Activated B cell treated with CpG ODN at 0.5 μM for 24 hours (primary cell): ENCODE results near the gene RAB37. TPM values are rescaled to one million over a fixed set of nuclear protein-coding genes. Genes with fewer than 3 reads are reported as not detected.

Experiments used
- ATAC-seq: fragments of 200-7000 bp; cut with Tn5 transposase; one replicate; pipeline ENCODE4 v1.10.0; 2021; ENCODE audit warnings: low read depth, mild to moderate bottlenecking, moderate library complexity
- CTCF ChIA-PET: fragments of 350-600 bp; sonication (Branson Sonifier 250); formaldehyde crosslinking; loops from one replicate; lab custom pipeline; 2021; ENCODE audit warnings: antibody characterized with exemption; lab: Charles Lee
- POLR2A ChIA-PET: fragments of 350-600 bp; sonication (Branson Sonifier 250); formaldehyde crosslinking; loops from one replicate; lab custom pipeline; 2021; ENCODE audit warnings: antibody characterized with exemption; lab: Charles Lee
- DNase-seq: peaks from one replicate; pipeline ENCODE4 v3.0.0; 2022
- H3K27ac Mint-ChIP-seq: one replicate; pipeline ENCODE4 v1.8.0; 2020; ENCODE audit warnings: mixed read lengths
- H3K27me3 Mint-ChIP-seq: one replicate; pipeline ENCODE4 v1.8.0; 2021; ENCODE audit warnings: mixed read lengths
- H3K36me3 Mint-ChIP-seq: one replicate; pipeline ENCODE4 v1.8.0; 2021; ENCODE audit warnings: low read depth, mixed read lengths
- H3K4me1 Mint-ChIP-seq: one replicate; pipeline ENCODE4 v1.8.0; 2021; ENCODE audit warnings: mixed read lengths
- H3K4me3 Mint-ChIP-seq: one replicate; pipeline ENCODE4 v1.8.0; 2020; ENCODE audit warnings: mild to moderate bottlenecking, mixed read lengths
- H3K9me3 Mint-ChIP-seq: one replicate; pipeline ENCODE4 v1.8.0; 2020; ENCODE audit warnings: mixed read lengths
- CTCF ChIP-seq: fragments of 200-600 bp; IDR thresholded peaks from one replicate; pipeline ENCODE4 v1.8.0; 2022; ENCODE audit warnings: antibody characterized with exemption, mild to moderate bottlenecking
- intact Hi-C: fragments of 100-400 bp; cut with micrococcal nuclease; formaldehyde crosslinking; loops from one replicate; pipeline ENCODE4 v1.15.1; 2024
- total RNA-seq: library from RNA; stranded (reverse); gene quantifications from 2 replicates; pipeline ENCODE4 v1.2.3, GENCODE V29; 2022

RAB37 gene
- total RNA-seq, 1 donor from 2014 or later, result 11.1 TPM

GRCh38 chr17:74795327-74796020 is 58.4 kb downstream of the RAB37 start:
- no peak overlapping the region for H3K4me3 Mint-ChIP-seq
- ATAC-seq (no peak), DNase-seq (no peak)
- TF ChIP-seq CTCF, result no peak
- intact Hi-C loops, result no loop called here
- H3K27ac Mint-ChIP-seq, result no peak overlapping the region
- peaks cover 11% of the 10 kb centered on the region for H3K4me1 Mint-ChIP-seq
- POLR2A ChIA-PET, result no interaction called here
- H3K9me3 Mint-ChIP-seq, result no peaks in the 10 kb centered on the region
- no peaks in the 10 kb centered on the region for H3K27me3 Mint-ChIP-seq
- CTCF ChIA-PET, result no interaction called here
- peaks cover 75% of the 10 kb centered on the region for H3K36me3 Mint-ChIP-seq

GRCh38 chr17:74796211-74796610 is 59.2 kb downstream of the RAB37 start:
- TF ChIP-seq CTCF, result no peak
- H3K27ac Mint-ChIP-seq, result no peak overlapping the region
- peaks cover 4% of the 10 kb centered on the region for H3K4me1 Mint-ChIP-seq
- ChIA-PET POLR2A (no interaction called here), CTCF (no interaction called here)
- H3K27me3 Mint-ChIP-seq, result no peaks in the 10 kb centered on the region
- DNase-seq (no peak), ATAC-seq (no peak)
- intact Hi-C loops, result no loop called here
- H3K9me3 Mint-ChIP-seq, result no peaks in the 10 kb centered on the region
- peaks cover 77% of the 10 kb centered on the region for H3K36me3 Mint-ChIP-seq
- H3K4me3 Mint-ChIP-seq, result no peak overlapping the region

- POLR2A ChIA-PET, result no interaction called here
- Mint-ChIP-seq H3K4me1 (no peaks in the 10 kb centered on the region), H3K27ac (no peak overlapping the region), H3K4me3 (no peak overlapping the region), H3K36me3 (peaks cover 78% of the 10 kb centered on the region), H3K9me3 (no peaks in the 10 kb centered on the region), H3K27me3 (no peaks in the 10 kb centered on the region)
- no peak for TF ChIP-seq CTCF
- CTCF ChIA-PET, result no interaction called here
- no peak for DNase-seq
- intact Hi-C loops, result no loop called here
- ATAC-seq, result no peak
These were observed 59.8 kb downstream of the RAB37 start for GRCh38 chr17:74796866-74797265.

Other genes starting within 250 kb of the RAB37 start
- not detected in 2 replicates for gene CD300LB, start 205.8 kb upstream of the RAB37 start, total RNA-seq
- 0.16 and 0.17 TPM in 2 replicates for gene CD300C, start 191.1 kb upstream of the RAB37 start, total RNA-seq
- gene CD300H, start 169.7 kb upstream of the RAB37 start, total RNA-seq, result not detected in 2 replicates
- not detected in 2 replicates for gene CD300LD, start 145.0 kb upstream of the RAB37 start, total RNA-seq
- gene CD300E, start 113.5 kb upstream of the RAB37 start, total RNA-seq, result 0.09 and 0.29 TPM in 2 replicates
- 0.12 and 0.33 TPM in 2 replicates for gene CD300LF, start 24.3 kb upstream of the RAB37 start, total RNA-seq
- gene NHERF1, start 11.4 kb downstream of the RAB37 start, total RNA-seq, result 33.3 and 34.5 TPM in 2 replicates
- gene NAT9, start 39.1 kb downstream of the RAB37 start, total RNA-seq, result 59.4 and 79.7 TPM in 2 replicates
- gene GRIN2C, start 122.6 kb downstream of the RAB37 start, total RNA-seq, result not detected in 2 replicates
- 4.6 and 5.5 TPM in 2 replicates for gene FDXR, start 135.7 kb downstream of the RAB37 start, total RNA-seq
- gene FADS6, start 156.4 kb downstream of the RAB37 start, total RNA-seq, result not detected in 2 replicates
- gene USH1G, start 186.0 kb downstream of the RAB37 start, total RNA-seq, result not detected in 2 replicates
- not detected in 2 replicates for gene OTOP2, start 187.0 kb downstream of the RAB37 start, total RNA-seq
- not detected in 2 replicates for gene OTOP3, start 198.6 kb downstream of the RAB37 start, total RNA-seq
- 1.5 and 2.1 TPM in 2 replicates for gene HID1, start 235.5 kb downstream of the RAB37 start, total RNA-seq